SU-DHL-6 (cell line): ENCODE data around the gene EML4.

Source experiments
- H2AFZ ChIP-seq: fragments of 200-600 bp; sonication (generic); 2 replicates; pipeline ENCODE4 v1.6.1; 2014; ENCODE audit warnings: low read depth, mild to moderate bottlenecking, moderate library complexity, mixed read lengths, antibody characterized with exemption, low read length; ENCODE audit not compliant: severe bottlenecking
- H3F3A ChIP-seq: fragments of 200-600 bp; shearing (Covaris generic); 2 replicates; pipeline ENCODE4 v1.6.0; 2016; ENCODE audit warnings: antibody characterized with exemption, mild to moderate bottlenecking; ENCODE audit not compliant: insufficient read depth
- H3K27ac ChIP-seq: fragments of 200-600 bp; sonication (generic); 2 replicates; pipeline ENCODE4 v1.5.1; 2016; ENCODE audit warnings: low read depth, mild to moderate bottlenecking, low read length, moderate library complexity, mixed read lengths
- H3K27me3 ChIP-seq: fragments of 200-600 bp; sonication (generic), shearing (Covaris generic); 2 replicates; pipeline ENCODE4 v1.6.0; 2014; ENCODE audit warnings: mild to moderate bottlenecking, low read length
- H3K36me3 ChIP-seq: fragments of 200-600 bp; sonication (generic); 2 replicates; pipeline ENCODE4 v1.6.1; 2014; ENCODE audit warnings: mild to moderate bottlenecking, low read length, mixed read lengths
- H3K4me2 ChIP-seq: fragments of 300-600, 200-600 bp; shearing (Covaris generic), sonication (generic); 2 replicates; pipeline ENCODE4 v1.6.0; 2014; ENCODE audit warnings: low read length, low read depth, mild to moderate bottlenecking; ENCODE audit not compliant: poor library complexity, severe bottlenecking
- H3K4me3 ChIP-seq: fragments of 200-600 bp; sonication (generic); 2 replicates; pipeline ENCODE4 v1.5.1; 2014; ENCODE audit warnings: antibody characterized with exemption, low read length, mild to moderate bottlenecking, mixed read lengths; ENCODE audit not compliant: insufficient read depth, poor library complexity, severe bottlenecking
- H3K79me2 ChIP-seq: fragments of 200-600 bp; sonication (generic); 2 replicates; pipeline ENCODE4 v1.6.1; 2014; ENCODE audit warnings: mild to moderate bottlenecking, low read length, moderate library complexity; ENCODE audit not compliant: insufficient read depth
- H3K9ac ChIP-seq: fragments of 200-600 bp; sonication (generic); 2 replicates; pipeline ENCODE4 v1.7.0; 2014; ENCODE audit warnings: mild to moderate bottlenecking, low read length
- H3K9me2 ChIP-seq: fragments of 200-600 bp; sonication (generic); replicated peaks from 2 replicates; pipeline ENCODE4 v1.6.1; 2014; ENCODE audit warnings: low read length; ENCODE audit not compliant: insufficient read depth
- H3K9me3 ChIP-seq: fragments of 200-600 bp; sonication (generic); 2 replicates; pipeline ENCODE4 v1.6.1; 2014; ENCODE audit warnings: low read length, mixed read lengths; ENCODE audit not compliant: insufficient read depth
- H4K20me1 ChIP-seq: fragments of 200-600 bp; sonication (generic); 2 replicates; pipeline ENCODE4 v1.6.1; 2014; ENCODE audit warnings: low read depth, mild to moderate bottlenecking, antibody characterized with exemption, low read length, moderate library complexity, mixed read lengths
- CTCF ChIP-seq: fragments of 200-600 bp; sonication (generic); IDR thresholded peaks from one replicate; pipeline ENCODE4 v1.5.1; 2017; ENCODE audit warnings: antibody characterized with exemption, mild to moderate bottlenecking, low read length, moderate library complexity; ENCODE audit not compliant: insufficient read depth, poor library complexity, severe bottlenecking
- EZH2phosphoT487 ChIP-seq: fragments of 200-600 bp; sonication (generic), shearing (Covaris generic); conservative IDR thresholded peaks from 2 replicates; pipeline ENCODE4 v1.6.1; 2018; ENCODE audit warnings: mild to moderate bottlenecking, antibody characterized with exemption, low read length, moderate library complexity, mixed read lengths

EML4 gene

DNA sequence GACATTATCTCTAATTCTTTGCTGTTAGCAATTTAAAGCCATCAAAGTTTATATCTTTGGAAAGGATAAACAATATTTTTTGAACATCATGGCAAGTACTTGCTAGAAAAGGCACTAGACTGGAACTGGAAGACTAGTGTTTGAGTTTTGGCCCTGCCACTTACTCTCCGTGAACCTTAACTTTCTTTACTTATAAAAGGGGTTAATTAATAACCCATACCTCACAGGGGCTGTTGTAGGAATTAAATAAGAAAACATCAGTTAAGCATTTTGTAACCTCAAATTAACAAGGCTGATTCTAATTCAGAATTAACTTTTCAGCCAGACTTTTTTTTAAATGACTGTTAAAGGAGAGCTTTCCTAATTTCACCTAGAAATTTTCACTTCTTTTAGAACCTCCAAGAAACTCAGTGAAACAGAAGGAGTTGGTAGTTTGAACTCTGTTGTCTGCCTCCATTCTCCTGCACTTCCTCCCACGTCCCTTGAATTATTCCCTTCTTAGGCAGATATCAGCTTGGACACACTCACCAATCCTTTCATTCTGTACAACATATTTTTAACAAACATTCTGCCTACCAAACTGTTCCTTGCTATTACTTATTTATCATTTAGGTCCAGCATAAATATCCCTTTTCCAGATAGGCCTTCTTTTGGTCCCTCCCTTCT is 112.4 kb downstream of the EML4 start:
- H3K9ac ChIP-seq, result no peak overlapping the region
- H4K20me1 ChIP-seq, result no peaks in the 10 kb centered on the region
- no peak overlapping the region for H3K27ac ChIP-seq
- no peaks in the 10 kb centered on the region for H3F3A ChIP-seq
- H2AFZ ChIP-seq, result no peak overlapping the region
- H3K4me3 ChIP-seq, result no peak overlapping the region
- H3K9me3 ChIP-seq, result no peaks in the 10 kb centered on the region
- H3K79me2 ChIP-seq, result no peaks in the 10 kb centered on the region
- TF ChIP-seq EZH2phosphoT487 (no peak), CTCF (no peak)
- H3K36me3 ChIP-seq, result no peaks in the 10 kb centered on the region
- no peaks in the 10 kb centered on the region for H3K27me3 ChIP-seq
- H3K9me2 ChIP-seq, result no peaks in the 10 kb centered on the region
- no peak overlapping the region for H3K4me2 ChIP-seq

DNA sequence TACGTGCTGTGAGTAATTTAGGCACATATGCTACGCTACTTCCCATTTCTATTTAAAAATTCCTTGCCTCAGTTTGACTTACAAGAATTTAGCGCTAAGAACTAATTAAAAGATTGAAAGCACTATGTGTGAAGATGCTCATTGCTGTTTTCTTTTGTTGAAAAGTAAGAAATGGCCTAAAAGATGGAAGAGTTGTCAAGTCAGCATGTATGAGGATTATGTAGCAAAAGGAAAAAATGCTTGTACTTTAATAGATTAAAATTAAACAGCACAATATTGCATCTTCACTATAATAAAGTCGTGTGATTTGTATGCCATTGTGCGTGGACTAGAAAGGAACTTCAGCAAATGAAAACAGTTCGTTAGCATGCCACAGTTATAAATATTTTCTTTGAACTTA is 114.9 kb downstream of the EML4 start:
- no peak overlapping the region for H2AFZ ChIP-seq
- TF ChIP-seq EZH2phosphoT487, result no peak
- no peak for TF ChIP-seq CTCF
- H4K20me1 ChIP-seq, result no peaks in the 10 kb centered on the region
- no peaks in the 10 kb centered on the region for H3F3A ChIP-seq
- H3K9ac ChIP-seq, result no peak overlapping the region
- no peak overlapping the region for H3K4me2 ChIP-seq
- H3K4me3 ChIP-seq, result no peak overlapping the region
- no peaks in the 10 kb centered on the region for H3K79me2 ChIP-seq
- 0 out of 2 replicates have a peak, but pooled peaks cover 2% of the 10 kb centered on the region for H3K36me3 ChIP-seq
- H3K9me2 ChIP-seq, result no peaks in the 10 kb centered on the region
- H3K27me3 ChIP-seq, result no peaks in the 10 kb centered on the region
- no peak overlapping the region for H3K27ac ChIP-seq
- H3K9me3 ChIP-seq, result no peaks in the 10 kb centered on the region

- no peaks in the 10 kb centered on the region for H3F3A ChIP-seq
- H3K27ac ChIP-seq, result no peak overlapping the region
These were observed 117.3 kb downstream of the EML4 start for GRCh38 chr2:42286268-42286946.

More at GRCh38 chr2:42286268-42286946, 117.3 kb downstream of the EML4 start:
- H3K9me3 ChIP-seq, result no peaks in the 10 kb centered on the region
- no peak for TF ChIP-seq CTCF
- TF ChIP-seq EZH2phosphoT487, result no peak
- H3K27me3 ChIP-seq, result no peaks in the 10 kb centered on the region
- H4K20me1 ChIP-seq, result no peaks in the 10 kb centered on the region
- H3K9me2 ChIP-seq, result no peaks in the 10 kb centered on the region
- H3K79me2 ChIP-seq, result no peaks in the 10 kb centered on the region
- H3K9ac ChIP-seq, result no peak overlapping the region
- H3K4me2 ChIP-seq, result no peak overlapping the region
- H3K4me3 ChIP-seq, result no peak overlapping the region
- 0 out of 2 replicates have a peak, but pooled peaks cover 2% of the 10 kb centered on the region for H3K36me3 ChIP-seq
- no peak overlapping the region for H2AFZ ChIP-seq
